CD4-positive, alpha-beta T cell (primary cell): ENCODE data around the gene DOCK2. TPM values are rescaled to one million over a fixed set of nuclear protein-coding genes. Genes with fewer than 3 reads are reported as not detected.

Experiments
- ATAC-seq: fragments of 200-7000 bp; cut with Tn5 transposase; one replicate; pipeline ENCODE4 v1.10.0; 2022; ENCODE audit warnings: mild to moderate bottlenecking; ENCODE audit not compliant: poor library complexity
- CTCF ChIA-PET: fragments of 350-600 bp; sonication (Branson Sonifier 250); formaldehyde crosslinking; loops from one replicate; lab custom pipeline; 2021; ENCODE audit warnings: antibody characterized with exemption, inconsistent platforms; lab: Charles Lee
- POLR2A ChIA-PET: fragments of 350-600 bp; sonication (Branson Sonifier 250); formaldehyde crosslinking; loops from one replicate; lab custom pipeline; 2021; ENCODE audit warnings: antibody characterized with exemption, inconsistent platforms; lab: Charles Lee
- DNase-seq, 14 experiments: peaks; one replicate each; pipeline ENCODE4 v3.0.0-alpha.2; 2013 to 2020; ENCODE audit warnings: mixed read lengths in 2 of 14
- H3K27ac ChIP-seq, 2 donors: one replicate each; pipeline versions ENCODE4 v1.5.1 to v1.7.0; 2013; ENCODE audit warnings: low read length in 2 of 2, low read depth in 1 of 2, mild to moderate bottlenecking in 1 of 2
- H3K27me3 ChIP-seq, 2 experiments: 1 replicate in 1 of 2; 2 replicates in 1 of 2; pipeline versions ENCODE4 v1.6.1 to v1.7.0; 2013; ENCODE audit warnings: low read length in 2 of 2, control low read depth in 1 of 2, mild to moderate bottlenecking in 1 of 2, moderate library complexity in 1 of 2; ENCODE audit not compliant: insufficient read depth in 2 of 2, control insufficient read depth in 1 of 2
- H3K36me3 ChIP-seq: one replicate; pipeline ENCODE4 v1.6.1; 2013; ENCODE audit warnings: low read length, control low read depth; ENCODE audit not compliant: insufficient read depth
- H3K4me1 ChIP-seq: one replicate; pipeline ENCODE4 v1.6.1; 2013; ENCODE audit warnings: low read length, control low read depth; ENCODE audit not compliant: insufficient read depth
- H3K4me3 ChIP-seq: one replicate; pipeline ENCODE4 v1.5.1; 2013; ENCODE audit warnings: mild to moderate bottlenecking, low read length, moderate library complexity
- H3K9me3 ChIP-seq, 2 experiments: 1 replicate in 1 of 2; 2 replicates in 1 of 2; pipeline versions ENCODE4 v1.6.1 to v1.7.0; 2013; ENCODE audit warnings: low read length in 2 of 2, mild to moderate bottlenecking in 2 of 2, control low read depth in 1 of 2, moderate library complexity in 1 of 2; ENCODE audit not compliant: control insufficient read depth in 1 of 2, insufficient read depth in 1 of 2
- H3K27ac Mint-ChIP-seq: one replicate; pipeline ENCODE4 v1.8.0; 2020; ENCODE audit warnings: mixed read lengths
- H3K27me3 Mint-ChIP-seq: one replicate; pipeline ENCODE4 v1.8.0; 2021; ENCODE audit warnings: mixed read lengths
- H3K36me3 Mint-ChIP-seq: one replicate; pipeline ENCODE4 v1.8.0; 2021; ENCODE audit warnings: low read depth, mixed read lengths
- H3K4me1 Mint-ChIP-seq: one replicate; pipeline ENCODE4 v1.8.0; 2021; ENCODE audit warnings: low read depth, mixed read lengths
- H3K4me3 Mint-ChIP-seq: one replicate; pipeline ENCODE4 v1.8.0; 2020; ENCODE audit warnings: mild to moderate bottlenecking, mixed read lengths
- H3K9me3 Mint-ChIP-seq: one replicate; pipeline ENCODE4 v1.8.0; 2020; ENCODE audit warnings: mixed read lengths
- CTCF ChIP-seq: fragments of 200-600 bp; IDR thresholded peaks from one replicate; pipeline ENCODE4 v1.8.0; 2022; ENCODE audit warnings: antibody characterized with exemption, mild to moderate bottlenecking
- intact Hi-C, 2 experiments: fragments of 100-400 bp; cut with DNase I in 1 of 2; cut with micrococcal nuclease in 1 of 2; formaldehyde crosslinking; loops; one replicate each; pipeline versions ENCODE4 v1.15.1 to v1.9.0; 2023 to 2025; cut with DNase I, micrococcal nuclease
- total RNA-seq, 174 experiments: library from RNA in 2 of 174; stranded (reverse) in 2 of 174; gene quantifications; one replicate each; pipeline ENCODE4 v1.2.3 and lab custom pipeline; 2021 to 2026

Gene DOCK2
- total RNA-seq, 2 experiments from 2014 or later, result 220 to 229 TPM

DNA sequence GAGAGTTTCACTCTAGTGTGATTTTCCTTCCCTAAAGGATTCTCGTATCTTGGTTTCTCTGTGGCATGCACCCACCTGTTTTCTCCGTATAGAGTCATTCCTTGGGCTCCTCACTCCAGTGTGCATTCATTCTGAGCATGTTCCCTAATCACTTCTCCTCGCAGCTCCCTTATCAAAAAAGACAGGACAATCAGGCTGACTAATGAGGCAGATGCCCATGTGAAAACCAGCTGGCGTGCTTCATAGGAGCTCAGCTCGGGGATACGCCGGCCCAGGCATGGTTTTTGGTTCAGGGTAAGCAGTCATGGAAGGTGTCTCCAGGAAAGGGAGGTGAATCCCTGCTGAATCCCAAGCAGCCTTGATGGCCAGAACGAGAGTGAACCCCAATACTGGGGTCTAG lies 384.4 kb downstream of the DOCK2 start:
- ATAC-seq (no peak), DNase-seq (no peak)
- H3K4me3 ChIP-seq, result no peak overlapping the region
- no peak overlapping the region for H3K27ac ChIP-seq
- no peak overlapping the region for H3K27ac Mint-ChIP-seq
- H3K36me3 ChIP-seq, result peaks cover 87% of the 10 kb centered on the region
- peaks cover 100% of the 10 kb centered on the region for H3K36me3 Mint-ChIP-seq
- no peaks in the 10 kb centered on the region for H3K27me3 Mint-ChIP-seq
- H3K9me3 ChIP-seq, result no peaks in the 10 kb centered on the region
- CTCF ChIA-PET, result no interaction called here
- POLR2A ChIA-PET, result no interaction called here
- no peaks in the 10 kb centered on the region for H3K9me3 Mint-ChIP-seq
- intact Hi-C loops, result no loop called here
- no peak for TF ChIP-seq CTCF
- no peak overlapping the region for H3K4me3 Mint-ChIP-seq
- no peaks in the 10 kb centered on the region for H3K4me1 ChIP-seq
- no peaks in the 10 kb centered on the region for H3K27me3 ChIP-seq
- no peaks in the 10 kb centered on the region for H3K4me1 Mint-ChIP-seq

DNA sequence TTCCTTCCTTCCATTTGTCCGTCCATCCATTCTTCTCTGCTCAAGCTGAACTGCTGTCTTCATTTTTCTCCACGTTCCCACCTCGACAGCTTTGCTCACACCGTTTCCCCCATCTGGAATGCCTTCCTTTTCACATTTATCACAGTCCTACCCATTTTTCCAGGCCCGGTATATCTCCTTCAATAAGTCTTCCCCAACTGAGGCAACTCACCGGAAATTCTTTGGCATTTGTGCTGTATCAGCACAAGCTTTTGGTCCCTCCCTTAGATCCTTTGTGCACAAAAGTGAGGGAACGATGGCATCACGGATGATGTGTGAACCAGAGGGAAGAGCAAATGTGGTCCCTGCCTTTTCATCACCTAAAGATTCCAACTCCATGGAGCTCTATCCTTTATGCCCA lies 388.8 kb downstream of the DOCK2 start:
- no peaks in the 10 kb centered on the region for H3K27me3 Mint-ChIP-seq
- POLR2A ChIA-PET, result no interaction called here
- no peaks in the 10 kb centered on the region for H3K9me3 ChIP-seq
- H3K27ac ChIP-seq, result no peak overlapping the region
- CTCF ChIA-PET, result no interaction called here
- no peak overlapping the region for H3K4me3 Mint-ChIP-seq
- H3K4me1 ChIP-seq, result no peaks in the 10 kb centered on the region
- peaks cover 85% of the 10 kb centered on the region for H3K36me3 ChIP-seq
- no peak overlapping the region for H3K4me3 ChIP-seq
- peaks cover 98% of the 10 kb centered on the region for H3K36me3 Mint-ChIP-seq
- TF ChIP-seq CTCF, result no peak
- DNase-seq, result no peak
- no peak for ATAC-seq
- no peaks in the 10 kb centered on the region for H3K9me3 Mint-ChIP-seq
- no peaks in the 10 kb centered on the region for H3K27me3 ChIP-seq
- intact Hi-C loops, result no loop called here
- no peak overlapping the region for H3K27ac Mint-ChIP-seq
- no peaks in the 10 kb centered on the region for H3K4me1 Mint-ChIP-seq

DNA sequence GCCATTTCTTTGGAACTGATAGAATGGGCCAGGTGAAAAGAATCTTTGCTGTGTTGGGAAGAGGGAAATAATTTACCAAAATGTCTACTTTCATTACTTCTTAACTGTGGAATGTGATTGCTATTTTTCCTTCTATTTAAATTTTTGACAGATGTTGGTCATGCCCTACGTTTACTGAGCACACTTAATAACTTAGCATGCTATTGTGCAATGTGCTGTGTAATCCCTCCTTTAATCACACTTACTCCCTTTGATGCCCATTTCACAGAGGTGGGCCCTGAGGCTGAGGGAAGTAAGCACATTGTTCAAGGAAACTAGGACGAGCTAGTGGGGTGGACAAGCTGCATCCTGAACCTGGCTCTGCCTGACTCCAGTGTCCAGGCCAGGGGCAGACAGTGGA lies 391.0 kb downstream of the DOCK2 start:
- Histone ChIP-seq H3K4me1 (no peaks in the 10 kb centered on the region), H3K27ac (no peak overlapping the region), H3K9me3 (no peaks in the 10 kb centered on the region), H3K36me3 (peaks cover 75% of the 10 kb centered on the region), H3K4me3 (no peak overlapping the region), H3K27me3 (no peaks in the 10 kb centered on the region)
- ChIA-PET POLR2A (interaction anchor here (0.9 kb wide), 1 partner anchor 28 kb away, joined by 3 read pairs; no protein-coding TSS in a partner anchor), CTCF (no interaction called here)
- ATAC-seq, result no peak
- TF ChIP-seq CTCF, result no peak
- H3K4me3 Mint-ChIP-seq, result no peak overlapping the region
- peaks cover 97% of the 10 kb centered on the region for H3K36me3 Mint-ChIP-seq
- no peak for DNase-seq
- H3K27ac Mint-ChIP-seq, result no peak overlapping the region
- intact Hi-C loops, result no loop called here
- no peaks in the 10 kb centered on the region for H3K27me3 Mint-ChIP-seq
- no peaks in the 10 kb centered on the region for H3K9me3 Mint-ChIP-seq
- H3K4me1 Mint-ChIP-seq, result no peaks in the 10 kb centered on the region
